Right lung (tissue), 5 donors: ENCODE measurements around the gene LARP4B. TPM values are rescaled to one million over a fixed set of nuclear protein-coding genes. Genes with fewer than 3 reads are reported as not detected.

Experiments
- DNase-seq, 2 donors: peaks; one replicate each; pipeline ENCODE4 v3.0.0-alpha.2; 2013
- polyA plus RNA-seq, 5 donors: library from polyadenylated mRNA; unstranded; fragments of 120-200 nt; gene quantifications; one replicate each; pipeline versions ENCODE4 v1.2.1 to v1.2.3, GENCODE V29; 2013; ENCODE audit warnings: inconsistent platforms in 1 of 5, low replicate concordance in 1 of 5; ENCODE audit not compliant: insufficient read length in 5 of 5, insufficient read depth in 1 of 5

Gene LARP4B
- polyA plus RNA-seq, 5 donors = 42.0 to 57.0 (median 47.6) TPM

DNA sequence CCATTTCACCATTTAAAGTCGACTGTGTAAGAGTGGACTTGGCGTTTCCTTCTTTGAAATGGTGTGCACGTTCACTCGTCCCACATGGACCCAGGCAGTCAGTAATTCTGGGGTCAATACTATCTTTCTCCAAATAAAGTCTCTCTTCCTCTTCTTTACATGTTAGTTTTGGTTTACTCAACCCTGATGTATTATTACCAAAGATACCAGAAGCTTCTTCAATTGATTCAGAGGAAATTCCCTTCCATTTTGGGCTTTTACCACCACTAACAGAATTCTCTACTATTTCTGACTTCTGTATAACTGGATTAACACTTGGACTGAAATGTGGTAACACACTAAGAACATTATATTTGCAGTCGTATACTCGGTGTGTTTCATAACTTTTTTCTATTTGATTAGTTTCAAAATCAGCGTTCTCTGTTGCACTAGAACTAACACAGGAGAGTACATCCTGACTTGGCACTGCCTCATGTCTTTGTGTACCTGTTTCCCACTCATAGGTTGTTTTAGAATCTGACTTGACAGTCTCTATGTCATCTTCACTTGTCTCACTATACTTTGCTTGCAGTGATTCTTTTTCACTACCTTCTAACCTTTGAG is 60.8 kb downstream of the LARP4B start:
- no peak for DNase-seq

DNA sequence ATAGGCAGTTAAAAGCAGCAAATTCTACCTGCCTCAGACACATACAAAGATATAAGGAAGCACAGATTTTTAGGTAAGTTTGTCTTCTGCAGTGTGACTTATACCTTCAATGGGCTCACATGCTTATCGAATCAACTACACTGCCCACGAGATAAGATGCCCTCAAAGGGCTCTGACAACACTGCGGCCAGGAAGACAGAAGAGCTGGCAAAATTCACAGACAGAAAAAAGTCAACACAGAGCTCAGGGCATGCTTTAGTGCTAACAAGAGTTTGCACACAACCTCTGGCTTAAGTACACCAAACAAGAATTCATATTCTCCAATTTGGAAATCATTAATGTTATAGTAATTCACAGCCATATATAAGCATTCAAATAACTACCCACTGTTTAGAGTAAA is 62.3 kb downstream of the LARP4B start:
- DNase-seq = no peak

- no peak for DNase-seq
These were observed 63.7 kb downstream of the LARP4B start for GRCh38 chr10:867807-868206.

DNA sequence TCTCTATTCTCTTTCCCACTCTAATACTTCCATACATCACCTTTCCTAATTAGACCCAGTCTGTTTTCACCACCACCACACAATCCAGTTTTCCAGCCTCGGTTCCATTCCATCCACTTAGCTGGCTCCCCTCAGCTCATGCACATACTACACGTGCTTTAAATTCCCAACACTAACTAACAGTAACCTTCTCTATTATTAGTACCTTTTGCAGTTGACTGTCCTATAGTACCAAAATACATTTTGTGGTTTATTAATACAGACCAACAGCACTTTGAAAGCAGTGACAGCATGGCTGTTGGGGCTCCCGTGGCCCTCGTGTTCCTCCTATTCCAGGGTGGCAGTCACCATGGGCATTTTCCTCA is 64.9 kb downstream of the LARP4B start:
- DNase-seq = no peak

GRCh38 chr10:865924-866576 is 65.5 kb downstream of the LARP4B start:
- no peak for DNase-seq

GRCh38 chr10:865257-865656 is 66.2 kb downstream of the LARP4B start:
- no peak for DNase-seq

DNA sequence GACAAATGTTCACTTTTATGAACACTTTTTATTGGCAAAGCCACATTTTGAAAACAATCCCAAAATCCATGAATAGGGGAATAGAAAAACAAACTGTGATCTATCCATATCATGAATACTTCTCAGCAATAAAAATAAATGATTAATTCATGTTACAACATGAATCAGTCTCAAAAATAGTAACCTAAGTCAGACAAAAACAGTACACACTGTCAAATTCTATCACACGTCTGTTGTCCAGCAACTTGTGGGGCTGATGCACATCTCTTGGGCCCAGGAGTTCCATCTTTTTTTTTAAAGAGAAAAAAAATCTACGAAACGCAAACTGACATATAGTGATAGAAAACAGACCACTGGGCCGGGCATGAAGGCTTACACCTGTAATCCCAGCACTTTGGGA is 71.0 kb downstream of the LARP4B start:
- no peak for DNase-seq

DNA sequence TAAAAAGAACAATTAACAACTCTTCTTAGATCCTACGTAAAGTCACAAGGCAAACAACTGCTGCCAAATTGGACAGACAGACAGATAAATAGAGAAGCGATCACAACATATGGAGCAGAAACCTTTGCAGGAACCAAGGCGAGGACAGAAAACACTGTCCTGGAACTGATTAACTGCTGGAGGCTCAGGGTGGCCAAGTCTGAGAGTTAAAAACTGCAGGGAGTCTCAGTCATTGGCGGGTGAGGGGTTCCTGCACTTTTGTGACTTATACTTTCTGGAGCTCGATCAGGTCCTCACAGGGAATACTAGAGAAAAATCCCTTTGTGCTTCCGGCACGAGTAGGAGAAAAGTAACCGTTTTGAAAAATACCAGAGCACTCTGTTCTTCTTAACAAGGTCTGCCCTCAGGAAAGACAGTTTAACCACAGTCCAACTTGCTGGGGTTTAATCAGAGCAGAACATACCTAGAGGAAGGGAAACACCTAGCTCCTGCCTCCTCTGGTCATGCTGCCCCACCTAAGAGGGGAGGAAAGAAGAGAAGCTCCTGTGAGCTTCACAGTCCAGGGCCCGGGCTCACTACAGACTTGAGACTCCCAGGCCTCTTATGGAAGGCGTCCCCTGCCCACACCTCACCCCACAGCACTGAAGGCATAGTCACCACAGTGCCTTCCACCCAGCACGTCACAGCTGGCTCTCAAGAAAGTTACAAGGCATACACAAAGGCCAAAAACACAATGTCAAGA is 74.9 kb downstream of the LARP4B start:
- DNase-seq = no peak

DNA sequence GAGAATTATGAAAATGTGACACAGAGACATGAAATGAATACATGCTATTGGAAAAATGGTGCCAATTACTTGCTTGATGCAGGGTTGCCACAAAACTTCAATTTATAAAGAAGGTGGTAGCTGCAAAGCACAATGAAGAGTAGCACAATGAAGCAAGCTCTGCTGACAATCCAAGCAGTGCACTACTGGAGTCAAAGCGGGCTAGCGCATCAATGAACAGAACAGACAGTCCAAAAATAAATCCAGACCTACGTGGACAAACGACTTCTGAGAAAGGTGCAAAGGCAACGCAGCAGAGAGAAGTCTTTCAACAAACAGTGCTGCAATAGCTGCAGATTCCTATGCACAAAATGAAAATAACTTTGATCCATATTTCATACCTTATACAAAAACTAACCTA is 75.8 kb downstream of the LARP4B start:
- DNase-seq = no peak

GRCh38 chr10:855079-855478 is 76.4 kb downstream of the LARP4B start:
- DNase-seq = no peak

DNA sequence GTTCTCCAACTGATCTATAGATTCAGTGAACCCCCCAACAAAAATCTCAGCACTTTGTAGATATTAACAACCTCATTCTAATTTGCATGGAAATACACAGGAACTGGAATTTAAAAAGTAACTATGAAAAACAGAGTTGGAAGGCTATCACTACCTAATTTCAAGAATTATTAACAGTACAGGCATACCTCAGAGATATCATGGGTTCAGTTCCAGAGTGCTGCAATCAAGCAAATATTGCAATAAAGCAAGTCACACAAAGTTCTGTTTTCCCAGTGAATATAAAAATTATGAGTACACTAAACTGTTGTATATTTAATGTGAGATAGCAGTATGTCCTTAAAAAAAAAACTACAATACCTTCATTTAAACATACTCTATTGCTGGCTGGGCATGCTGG is 78.5 kb downstream of the LARP4B start:
- no peak for DNase-seq

- no peak for DNase-seq
These were observed 79.1 kb downstream of the LARP4B start for GRCh38 chr10:852386-852785.

DNA sequence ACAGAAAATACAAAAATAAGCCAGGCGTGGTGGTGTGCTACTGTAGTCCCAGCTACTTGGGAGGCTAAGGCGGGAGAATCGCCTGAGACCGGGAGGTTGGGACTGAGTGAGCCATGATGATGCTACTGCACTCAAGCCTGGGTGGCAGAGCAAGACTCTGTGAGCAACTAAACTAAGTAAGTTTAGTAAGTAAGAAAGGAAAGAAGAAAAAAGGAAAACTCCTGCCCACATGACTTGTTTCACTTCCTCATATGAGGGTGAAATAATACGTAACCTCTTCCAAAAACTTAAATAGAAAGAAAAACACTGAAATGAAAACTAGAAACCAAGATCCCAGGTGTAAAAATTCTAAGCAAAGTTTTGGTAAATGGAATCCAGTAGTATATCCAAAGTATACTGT is 79.6 kb downstream of the LARP4B start:
- DNase-seq = no peak

DNA sequence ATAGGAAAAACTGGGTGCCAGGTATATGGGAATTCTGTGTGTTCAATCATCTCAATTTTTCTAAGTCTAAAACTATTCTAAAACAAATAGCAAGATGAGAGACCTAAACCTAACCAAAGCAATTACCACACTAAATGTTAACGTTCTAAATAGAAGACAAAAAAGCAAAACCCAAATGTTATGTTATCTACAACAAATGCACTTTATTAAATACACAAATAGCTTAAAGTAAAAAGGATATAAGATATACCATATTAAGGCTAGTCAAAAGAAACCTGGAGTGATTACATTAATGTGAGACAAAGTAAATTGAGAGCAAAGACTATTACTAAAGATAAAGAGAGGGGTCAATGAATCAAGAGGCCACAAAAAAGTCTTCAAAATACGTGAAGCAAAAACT is 81.4 kb downstream of the LARP4B start:
- no peak for DNase-seq

- DNase-seq = no peak
These were observed 83.6 kb downstream of the LARP4B start for GRCh38 chr10:847868-848267.

DNA sequence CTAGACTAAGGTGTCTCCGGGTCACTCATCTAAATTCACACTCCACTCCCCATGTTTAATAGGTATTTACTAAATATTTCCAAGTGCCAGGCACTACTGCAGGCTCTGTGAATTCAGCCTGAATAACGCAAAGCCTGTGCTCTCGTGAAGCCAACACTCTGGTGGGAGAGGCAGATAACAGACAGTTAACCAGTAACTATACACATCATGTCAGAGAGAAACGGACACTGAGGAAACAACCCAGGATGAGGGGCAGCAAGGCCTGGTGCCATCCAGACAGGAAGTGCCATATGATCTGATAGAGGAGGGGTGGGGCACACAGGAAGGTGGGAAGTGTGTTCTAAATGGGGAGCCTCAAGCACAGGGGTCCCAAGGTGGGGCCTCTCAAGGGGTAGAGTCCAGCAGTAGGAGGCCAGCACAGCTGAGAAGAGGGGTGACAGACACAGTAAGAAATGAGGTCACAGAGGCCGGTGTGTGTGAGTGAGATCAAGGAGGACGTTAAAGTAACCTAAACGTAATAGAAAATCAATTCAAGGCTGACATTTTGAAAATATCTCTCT is 85.3 kb downstream of the LARP4B start:
- no peak for DNase-seq

GRCh38 chr10:845526-845925 is 86.0 kb downstream of the LARP4B start:
- no peak for DNase-seq

- DNase-seq = no peak
These were observed 87.0 kb downstream of the LARP4B start for GRCh38 chr10:844552-844951.

GRCh38 chr10:843703-844102 is 87.8 kb downstream of the LARP4B start:
- no peak for DNase-seq

GRCh38 chr10:842795-843194 is 88.7 kb downstream of the LARP4B start:
- no peak for DNase-seq

DNA sequence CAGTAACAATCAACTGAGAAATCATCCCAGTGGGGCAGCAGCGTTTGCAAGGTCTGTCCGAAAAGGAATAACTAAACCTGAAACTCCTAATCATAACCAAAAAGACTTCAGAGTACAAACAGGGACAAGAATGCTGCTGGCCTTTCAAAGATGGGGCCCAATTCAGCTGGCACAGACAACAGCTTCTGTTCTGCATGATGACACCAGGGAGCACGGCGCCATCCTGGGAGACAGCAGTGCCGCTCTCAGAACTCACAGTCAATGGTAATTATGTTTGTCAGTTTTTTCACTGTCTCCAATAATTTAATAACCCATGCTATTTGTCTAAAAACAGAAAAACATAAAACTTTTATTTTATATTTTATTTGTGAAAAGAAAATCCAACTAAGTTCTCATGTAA is 90.0 kb downstream of the LARP4B start:
- no peak for DNase-seq

- no peak for DNase-seq
These were observed 91.8 kb downstream of the LARP4B start for GRCh38 chr10:839550-840205.

- no peak for DNase-seq
These were observed 94.7 kb downstream of the LARP4B start for GRCh38 chr10:836782-837181.
